ENCODE measurements around the gene RMI2. TPM values are rescaled to one million over a fixed set of nuclear protein-coding genes. Genes with fewer than 3 reads are reported as not detected.
A peak's percentile ranks its signal among the peaks of the same experiment; 100 is the strongest.

The RMI2 gene
- total RNA-seq, 1 donor from 2014 or later = 41.3 TPM

DNA sequence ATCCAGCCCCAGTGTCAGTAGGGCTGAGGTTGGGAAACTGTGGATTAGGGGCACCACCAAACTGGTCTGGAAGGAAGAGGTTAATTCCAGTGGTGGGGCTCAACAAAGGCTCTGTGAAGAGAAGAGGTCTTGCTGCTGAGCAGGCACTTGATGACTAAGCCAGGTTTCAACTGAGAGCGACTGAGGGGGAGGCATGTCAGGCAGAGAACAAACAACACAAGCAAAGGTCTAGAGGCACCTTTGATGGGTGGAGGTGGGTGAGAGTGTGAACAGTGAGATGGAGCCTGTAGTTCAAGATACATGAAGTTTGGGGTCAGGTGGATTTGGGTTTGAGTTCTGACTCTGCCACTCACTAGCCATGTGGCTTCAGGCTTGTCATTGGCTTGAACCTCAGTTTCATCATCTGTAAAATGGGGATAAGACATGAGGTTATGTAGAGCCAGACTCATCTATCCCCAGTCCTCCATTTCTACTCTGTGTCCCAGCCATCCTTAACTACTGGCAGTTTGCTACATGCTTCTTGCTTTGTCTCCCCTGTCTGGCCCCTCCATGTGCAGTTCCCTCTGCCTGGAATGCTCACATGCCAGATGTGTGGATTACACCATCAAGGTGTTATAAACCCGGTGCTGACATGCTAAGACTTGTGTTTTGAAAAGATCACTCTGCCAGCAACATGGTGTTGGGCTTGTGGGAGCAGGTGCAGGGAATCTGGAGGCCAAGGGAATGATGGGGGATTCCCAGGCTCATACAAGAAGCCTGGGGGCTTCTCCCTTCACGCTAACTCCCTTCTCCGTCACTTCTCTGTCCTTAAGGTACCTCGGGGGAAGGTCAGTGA lies 3.0 kb upstream of the RMI2 start:
- H3K27me3 Mint-ChIP-seq = no peaks in the 10 kb centered on the region
- peak overlapping the region; percentile 60 for H3K27ac Mint-ChIP-seq
- no peaks in the 10 kb centered on the region for H3K36me3 Mint-ChIP-seq
- H3K4me1 Mint-ChIP-seq (ENCODE audit: unreplicated experiment) = peaks cover 14% of the 10 kb centered on the region
- H3K9me3 Mint-ChIP-seq = no peaks in the 10 kb centered on the region
- DNase-seq (ENCODE audit: extremely low spot score, unreplicated experiment) = no peak
- no peak overlapping the region for H3K4me3 Mint-ChIP-seq
- TF ChIP-seq CTCF (conservative IDR thresholded peaks at IDR 0.05) = no peak

GRCh38 chr16:11346700-11347319 lies 1.6 kb downstream of the RMI2 start:
- Mint-ChIP-seq H3K4me3 (peak overlapping the region; percentile 91), H3K4me1 (ENCODE audit: unreplicated experiment) (peaks cover 44% of the 10 kb centered on the region)
- TF ChIP-seq CTCF (conservative IDR thresholded peaks at IDR 0.05) = no peak

GRCh38 chr16:11347831-11348230 lies 2.6 kb downstream of the RMI2 start:
- no peak overlapping the region for H3K4me3 Mint-ChIP-seq
- TF ChIP-seq CTCF (conservative IDR thresholded peaks at IDR 0.05) = no peak
- H3K27me3 Mint-ChIP-seq = no peaks in the 10 kb centered on the region
- peaks cover 42% of the 10 kb centered on the region for H3K4me1 Mint-ChIP-seq (ENCODE audit: unreplicated experiment)
- H3K36me3 Mint-ChIP-seq = peaks cover 6% of the 10 kb centered on the region
- H3K27ac Mint-ChIP-seq = no peak overlapping the region
- H3K9me3 Mint-ChIP-seq = no peaks in the 10 kb centered on the region
- no peak for DNase-seq (ENCODE audit: extremely low spot score, unreplicated experiment)

More at GRCh38 chr16:11346700-11347319, 1.6 kb downstream of the RMI2 start:
- H3K9me3 Mint-ChIP-seq = no peaks in the 10 kb centered on the region
- H3K27ac Mint-ChIP-seq = no peak overlapping the region
- peaks cover 6% of the 10 kb centered on the region for H3K36me3 Mint-ChIP-seq
- no peak for DNase-seq (ENCODE audit: extremely low spot score, unreplicated experiment)
- H3K27me3 Mint-ChIP-seq = no peaks in the 10 kb centered on the region

GRCh38 chr16:11348737-11349598 lies 3.7 kb downstream of the RMI2 start:
- Mint-ChIP-seq H3K9me3 (no peaks in the 10 kb centered on the region), H3K4me3 (peak overlapping the region; percentile 62), H3K36me3 (peaks cover 17% of the 10 kb centered on the region), H3K27me3 (no peaks in the 10 kb centered on the region), H3K4me1 (ENCODE audit: unreplicated experiment) (peaks cover 41% of the 10 kb centered on the region), H3K27ac (peak overlapping the region; percentile 92)
- no peak for TF ChIP-seq CTCF (conservative IDR thresholded peaks at IDR 0.05)
- no peak for DNase-seq (ENCODE audit: extremely low spot score, unreplicated experiment)

GRCh38 chr16:11349599-11350276 lies 4.5 kb downstream of the RMI2 start:
- no peak for TF ChIP-seq CTCF (conservative IDR thresholded peaks at IDR 0.05)
- peaks cover 18% of the 10 kb centered on the region for H3K36me3 Mint-ChIP-seq
- peak overlapping the region; percentile 62 for H3K4me3 Mint-ChIP-seq
- peak overlapping the region; percentile 92 for H3K27ac Mint-ChIP-seq
- peaks cover 41% of the 10 kb centered on the region for H3K4me1 Mint-ChIP-seq (ENCODE audit: unreplicated experiment)
- no peaks in the 10 kb centered on the region for H3K27me3 Mint-ChIP-seq
- no peaks in the 10 kb centered on the region for H3K9me3 Mint-ChIP-seq
- DNase-seq (ENCODE audit: extremely low spot score, unreplicated experiment) = no peak

All from type B pancreatic cell (in vitro differentiated cells).